ENCODE measurements around the gene OLFM1.

OLFM1 gene

GRCh38 chr9:135090547-135090946 lies 3.1 kb downstream of the OLFM1 start:
- no peak for DNase-seq

GRCh38 chr9:135091545-135091944 lies 4.1 kb downstream of the OLFM1 start:
- DNase-seq, result no peak

- no peak for DNase-seq
Observed at GRCh38 chr9:135093111-135093510, 5.6 kb downstream of the OLFM1 start.

GRCh38 chr9:135093911-135094584 lies 6.6 kb downstream of the OLFM1 start:
- no peak for DNase-seq

GRCh38 chr9:135095470-135096407 lies 8.3 kb downstream of the OLFM1 start:
- peak; percentile 57 for DNase-seq

GRCh38 chr9:135096408-135096895 lies 9.0 kb downstream of the OLFM1 start:
- DNase-seq, result no peak

GRCh38 chr9:135098400-135099105 lies 11.1 kb downstream of the OLFM1 start:
- DNase-seq, result no peak

- DNase-seq, result no peak
Observed at GRCh38 chr9:135099574-135099973, 12.1 kb downstream of the OLFM1 start.

GRCh38 chr9:135100241-135100681 lies 12.8 kb downstream of the OLFM1 start:
- peak; percentile 69 for DNase-seq

GRCh38 chr9:135100725-135101410 lies 13.4 kb downstream of the OLFM1 start:
- no peak for DNase-seq

- DNase-seq, result no peak
Observed at GRCh38 chr9:135101486-135101885, 14.0 kb downstream of the OLFM1 start.

GRCh38 chr9:135101926-135102325 lies 14.5 kb downstream of the OLFM1 start:
- no peak for DNase-seq

GRCh38 chr9:135102331-135102730 lies 14.9 kb downstream of the OLFM1 start:
- no peak for DNase-seq

GRCh38 chr9:135103001-135103446 lies 15.6 kb downstream of the OLFM1 start:
- peak; percentile 31 for DNase-seq

GRCh38 chr9:135103931-135104639 lies 16.6 kb downstream of the OLFM1 start:
- DNase-seq, result no peak

- no peak for DNase-seq
Observed at GRCh38 chr9:135104761-135105160, 17.3 kb downstream of the OLFM1 start.

- no peak for DNase-seq
Observed at GRCh38 chr9:135105211-135105745, 17.8 kb downstream of the OLFM1 start.

GRCh38 chr9:135105938-135106491 lies 18.5 kb downstream of the OLFM1 start:
- no peak for DNase-seq

- no peak for DNase-seq
Observed at GRCh38 chr9:135106551-135107270, 19.2 kb downstream of the OLFM1 start.

GRCh38 chr9:135107581-135108235 lies 20.2 kb downstream of the OLFM1 start:
- no peak for DNase-seq
